HG03108 (cell line): ENCODE measurements around the gene STRIP2.
"Not testable (repeated sequence)": the region's sequence is repeated elsewhere in the genome, so short reads cannot be mapped to it uniquely, and the experiment has no call there.

ENCODE experiments used
- ATAC-seq: cut with Tn5 transposase; IDR thresholded peaks from one replicate; pipeline ENCODE4 v1.9.1; 2021; ENCODE audit warnings: moderate library complexity; ENCODE audit not compliant: unreplicated experiment

STRIP2 gene

DNA sequence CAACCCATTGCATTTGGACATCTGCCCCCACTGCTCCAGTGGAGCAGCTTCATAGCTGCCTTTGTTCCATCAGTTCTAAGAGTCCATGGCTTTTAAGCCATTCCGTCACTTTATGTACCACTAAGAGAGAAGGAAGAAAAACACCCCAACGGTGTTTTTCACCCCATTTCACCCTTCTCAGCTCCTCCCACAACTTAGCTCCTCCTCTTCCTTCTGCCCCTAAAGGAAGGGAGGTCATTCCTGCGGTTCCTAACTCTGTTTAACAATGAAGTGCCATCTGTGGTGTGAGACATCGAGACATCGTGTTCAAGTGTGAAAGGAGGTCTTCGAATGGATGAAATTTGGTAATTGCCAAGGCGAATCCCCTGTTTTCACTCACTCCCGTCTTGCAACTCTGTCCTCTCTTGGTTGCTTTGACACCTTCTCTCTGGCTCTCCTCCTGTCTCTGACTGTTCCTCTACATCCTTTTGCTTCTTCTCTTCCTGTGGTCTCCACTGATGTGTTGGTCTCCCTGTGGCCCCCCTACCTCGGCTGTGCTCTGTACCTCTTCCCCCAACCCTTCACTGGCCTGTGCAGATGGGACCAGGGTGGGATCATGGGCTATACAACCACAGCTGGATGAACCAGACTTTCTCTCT, 91.1 kb downstream of the STRIP2 start:
- no peak for ATAC-seq

DNA sequence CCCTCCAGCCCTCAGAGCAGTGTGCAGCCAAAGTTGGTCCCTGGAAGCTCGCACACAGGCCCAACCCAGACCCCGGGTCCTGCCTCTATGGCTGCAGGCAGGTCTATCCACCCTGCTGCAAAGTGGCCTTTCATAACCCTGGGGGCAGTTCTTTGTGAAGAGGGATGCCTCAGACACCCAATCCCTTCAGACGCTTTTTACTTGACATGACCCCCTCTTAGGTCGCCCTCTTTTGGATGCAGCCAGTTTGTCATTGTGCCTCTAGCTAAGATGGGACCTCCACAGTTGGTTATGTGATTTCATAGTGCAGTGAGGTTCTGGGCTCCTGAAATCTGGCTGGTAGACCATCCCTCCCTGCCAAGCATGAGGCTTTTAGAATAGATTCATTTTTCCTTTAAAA, 95.4 kb downstream of the STRIP2 start:
- no peak for ATAC-seq

GRCh38 chr7:129530795-129531391, 96.7 kb downstream of the STRIP2 start:
- ATAC-seq, result no peak

DNA sequence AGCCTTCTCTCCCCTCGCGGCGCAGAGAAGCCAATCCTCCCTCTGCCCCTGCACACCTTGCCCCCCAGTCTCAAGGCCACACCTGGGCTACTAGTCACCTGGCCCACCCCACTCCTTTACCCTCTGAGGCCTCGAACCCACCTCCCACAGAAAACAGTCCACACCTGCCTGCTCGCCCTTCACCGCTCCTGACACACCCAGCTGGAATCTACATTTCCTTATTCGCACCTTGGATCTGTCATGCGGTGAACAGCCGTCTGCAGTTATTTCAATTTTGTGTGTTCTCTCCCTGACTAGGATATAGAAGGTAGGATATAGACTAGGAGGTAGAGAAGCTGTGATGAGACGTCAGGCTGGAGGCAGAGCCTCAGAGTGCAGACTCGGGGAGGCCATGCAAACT, 97.5 kb downstream of the STRIP2 start:
- no peak for ATAC-seq

GRCh38 chr7:129532375-129532774, 98.1 kb downstream of the STRIP2 start:
- no peak for ATAC-seq

DNA sequence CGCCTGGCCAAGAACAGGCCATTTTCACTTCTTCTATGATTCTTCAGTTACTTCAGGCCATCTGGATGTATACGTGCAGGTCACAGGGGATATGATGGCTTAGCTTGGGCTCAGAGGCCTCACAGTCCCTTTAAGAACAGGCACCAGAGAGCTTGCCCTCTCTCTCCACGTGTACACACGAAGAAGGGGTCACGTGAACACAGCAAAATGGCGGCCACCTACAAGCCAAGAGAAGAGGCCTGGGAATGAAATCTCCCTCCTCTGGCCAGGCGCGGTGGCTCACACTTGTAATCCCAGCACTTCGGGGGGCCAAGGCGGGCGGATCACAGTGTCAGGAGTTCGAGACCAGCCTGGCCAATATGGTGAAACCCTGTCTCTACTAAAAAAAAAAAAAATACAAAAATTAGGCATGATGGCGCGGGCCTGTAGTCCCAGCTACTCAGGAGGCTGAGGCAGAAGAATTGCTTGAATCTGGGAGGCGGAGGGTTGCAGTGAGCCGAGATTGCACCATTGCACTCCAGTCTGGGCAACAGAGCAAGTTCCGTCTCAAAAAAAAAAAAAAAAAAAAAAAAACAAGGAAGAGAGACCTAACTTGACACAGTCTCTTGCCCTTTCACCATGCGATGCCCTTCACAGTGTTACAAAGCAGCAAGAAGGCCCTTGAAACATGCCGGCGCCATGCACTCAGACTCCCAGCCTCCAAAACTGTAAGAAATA, 100.5 kb downstream of the STRIP2 start:
- ATAC-seq, result not testable (repeated sequence)

GRCh38 chr7:129535896-129536295, 101.7 kb downstream of the STRIP2 start:
- ATAC-seq, result no peak

DNA sequence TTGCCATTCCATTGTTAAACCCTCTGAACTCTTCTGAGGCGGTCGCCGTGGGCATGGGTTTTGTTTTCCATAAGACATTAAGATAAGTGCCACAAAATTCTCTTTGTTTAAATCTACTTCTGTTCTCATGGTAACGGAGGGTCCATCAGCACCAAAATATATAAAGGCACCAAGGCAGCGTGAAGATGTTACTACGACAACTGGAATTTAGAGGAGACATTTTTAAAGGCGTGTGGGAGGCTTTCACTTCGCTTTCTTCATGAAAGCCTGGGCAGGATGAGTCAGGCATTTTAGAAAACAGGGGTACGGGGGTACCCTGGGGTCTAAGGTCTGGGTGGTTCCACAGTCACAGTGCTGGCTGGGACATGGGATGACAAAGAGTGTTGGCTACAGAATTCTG, 102.1 kb downstream of the STRIP2 start:
- ATAC-seq, result no peak
